Rectal smooth muscle tissue (tissue), 1 donor: ENCODE data around the gene TNP2.
"Not testable (repeated sequence)": the region's sequence is repeated elsewhere in the genome, so short reads cannot be mapped to it uniquely, and the experiment has no call there.

ENCODE experiments used
- H3K27ac ChIP-seq: one replicate; pipeline ENCODE4 v1.7.0; 2013; ENCODE audit warnings: low read depth, low read length, inconsistent platforms
- H3K27me3 ChIP-seq: one replicate; pipeline ENCODE4 v1.7.0; 2013; ENCODE audit warnings: low read length; ENCODE audit not compliant: control insufficient read depth, insufficient read depth
- H3K36me3 ChIP-seq: one replicate; pipeline ENCODE4 v1.7.0; 2013; ENCODE audit warnings: low read length; ENCODE audit not compliant: control insufficient read depth, insufficient read depth
- H3K4me1 ChIP-seq: one replicate; pipeline ENCODE4 v1.7.0; 2013; ENCODE audit warnings: low read length; ENCODE audit not compliant: control insufficient read depth, insufficient read depth
- H3K4me3 ChIP-seq: one replicate; pipeline ENCODE4 v1.7.0; 2013; ENCODE audit warnings: low read length
- H3K9ac ChIP-seq: one replicate; pipeline ENCODE4 v1.7.0; 2013; ENCODE audit warnings: low read length

TNP2 gene

GRCh38 chr16:11220507-11220906 is 48.6 kb downstream of the TNP2 start:
- not testable (repeated sequence) for H3K9ac ChIP-seq, H3K27me3 ChIP-seq, H3K27ac ChIP-seq, H3K4me1 ChIP-seq, H3K4me3 ChIP-seq, H3K36me3 ChIP-seq

- H3K27ac ChIP-seq = no peak overlapping the region
- H3K9ac ChIP-seq = no peak overlapping the region
- H3K4me3 ChIP-seq = no peak overlapping the region
- H3K4me1 ChIP-seq = no peaks in the 10 kb centered on the region
- H3K27me3 ChIP-seq = no peaks in the 10 kb centered on the region
- H3K36me3 ChIP-seq = no peaks in the 10 kb centered on the region
Observed at GRCh38 chr16:11219178-11219577, 49.9 kb downstream of the TNP2 start.

DNA sequence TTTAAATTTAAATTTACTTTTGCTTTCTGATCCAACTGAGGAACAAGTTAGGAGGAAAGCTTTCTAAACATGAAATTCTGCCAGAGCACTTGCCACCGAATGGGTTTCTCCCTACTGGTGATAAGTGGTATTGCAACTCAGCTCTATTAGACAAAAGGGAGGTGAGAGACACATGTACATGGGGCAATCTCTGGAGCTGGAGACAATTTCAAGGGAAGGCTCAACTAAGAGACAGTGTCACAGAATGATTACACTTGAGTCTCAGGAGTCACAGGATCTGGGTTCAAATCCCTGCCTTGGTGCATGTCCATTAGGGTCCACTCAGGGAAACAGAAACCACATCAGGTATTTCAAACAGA is 50.5 kb downstream of the TNP2 start:
- no peak overlapping the region for H3K4me3 ChIP-seq

More for the DNA sequence above, 50.5 kb downstream of the TNP2 start:
- H3K9ac ChIP-seq = no peak overlapping the region
- no peaks in the 10 kb centered on the region for H3K36me3 ChIP-seq
- H3K4me1 ChIP-seq = no peaks in the 10 kb centered on the region
- no peak overlapping the region for H3K27ac ChIP-seq
- H3K27me3 ChIP-seq = no peaks in the 10 kb centered on the region
